Gastroesophageal sphincter (tissue), 3 donors: ENCODE data around the gene BLOC1S5.

ENCODE experiments used
- POLR2A ChIP-seq, 2 donors: fragments of 450-650 bp; IDR thresholded peaks; one replicate each; pipeline ENCODE4 v1.6.1; 2017; ENCODE audit warnings: antibody characterized with exemption in 2 of 2, mild to moderate bottlenecking in 2 of 2, moderate library complexity in 1 of 2
- POLR2AphosphoS5 ChIP-seq: sonication (generic); formaldehyde crosslinking; IDR thresholded peaks from one replicate; pipeline ENCODE4 v1.6.1; 2017; ENCODE audit warnings: antibody characterized with exemption
- TF ChIP-seq, protein P1 (sequence below), 4 experiments: fragments of 200-600 bp in 2 of 4; fragments of 450-650 bp in 2 of 4; sonication (generic) in 1 of 4; IDR thresholded peaks; one replicate each; pipeline ENCODE4 v1.5.1; 2017 to 2019; ENCODE audit warnings: antibody characterized with exemption in 4 of 4, mild to moderate bottlenecking in 2 of 4, moderate library complexity in 2 of 4

- TF ChIP-seq, protein P1, sequence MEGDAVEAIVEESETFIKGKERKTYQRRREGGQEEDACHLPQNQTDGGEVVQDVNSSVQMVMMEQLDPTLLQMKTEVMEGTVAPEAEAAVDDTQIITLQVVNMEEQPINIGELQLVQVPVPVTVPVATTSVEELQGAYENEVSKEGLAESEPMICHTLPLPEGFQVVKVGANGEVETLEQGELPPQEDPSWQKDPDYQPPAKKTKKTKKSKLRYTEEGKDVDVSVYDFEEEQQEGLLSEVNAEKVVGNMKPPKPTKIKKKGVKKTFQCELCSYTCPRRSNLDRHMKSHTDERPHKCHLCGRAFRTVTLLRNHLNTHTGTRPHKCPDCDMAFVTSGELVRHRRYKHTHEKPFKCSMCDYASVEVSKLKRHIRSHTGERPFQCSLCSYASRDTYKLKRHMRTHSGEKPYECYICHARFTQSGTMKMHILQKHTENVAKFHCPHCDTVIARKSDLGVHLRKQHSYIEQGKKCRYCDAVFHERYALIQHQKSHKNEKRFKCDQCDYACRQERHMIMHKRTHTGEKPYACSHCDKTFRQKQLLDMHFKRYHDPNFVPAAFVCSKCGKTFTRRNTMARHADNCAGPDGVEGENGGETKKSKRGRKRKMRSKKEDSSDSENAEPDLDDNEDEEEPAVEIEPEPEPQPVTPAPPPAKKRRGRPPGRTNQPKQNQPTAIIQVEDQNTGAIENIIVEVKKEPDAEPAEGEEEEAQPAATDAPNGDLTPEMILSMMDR (IDR thresholded peaks at IDR 0.05), result no peak
- TF ChIP-seq POLR2AphosphoS5 (no peak), POLR2A (IDR thresholded peaks at IDR 0.05) (no peak)
Observed at GRCh38 chr6:8108759-8109539, 44.8 kb upstream of the BLOC1S5 start.
